LHCN-M2 (cell line): ENCODE results near the gene CNGA3. TPM values are rescaled to one million over a fixed set of nuclear protein-coding genes. Genes with fewer than 3 reads are reported as not detected.
"Not testable (repeated sequence)": the region's sequence is repeated elsewhere in the genome, so short reads cannot be mapped to it uniquely, and the experiment has no call there.

Source experiments
- DNase-seq: peaks from one replicate; pipeline ENCODE4 v3.0.0-alpha.2; 2012; ENCODE audit warnings: low read depth
- polyA plus RNA-seq: library from polyadenylated mRNA; unstranded; fragments of >200 nt; gene quantifications from one replicate; pipeline ENCODE4 v1.2.1, GENCODE V29; 2012; ENCODE audit warnings: missing spikeins
- total RNA-seq: library from RNA; depleted of rRNA; stranded (reverse); fragments of >200 nt; gene quantifications from 2 replicates; pipeline ENCODE4 v1.2.3, GENCODE V29; 2014; rRNA removed

CNGA3 gene
- total RNA-seq: 0.23 and 0.58 TPM in 2 replicates
- 0.13 TPM for polyA plus RNA-seq

DNA sequence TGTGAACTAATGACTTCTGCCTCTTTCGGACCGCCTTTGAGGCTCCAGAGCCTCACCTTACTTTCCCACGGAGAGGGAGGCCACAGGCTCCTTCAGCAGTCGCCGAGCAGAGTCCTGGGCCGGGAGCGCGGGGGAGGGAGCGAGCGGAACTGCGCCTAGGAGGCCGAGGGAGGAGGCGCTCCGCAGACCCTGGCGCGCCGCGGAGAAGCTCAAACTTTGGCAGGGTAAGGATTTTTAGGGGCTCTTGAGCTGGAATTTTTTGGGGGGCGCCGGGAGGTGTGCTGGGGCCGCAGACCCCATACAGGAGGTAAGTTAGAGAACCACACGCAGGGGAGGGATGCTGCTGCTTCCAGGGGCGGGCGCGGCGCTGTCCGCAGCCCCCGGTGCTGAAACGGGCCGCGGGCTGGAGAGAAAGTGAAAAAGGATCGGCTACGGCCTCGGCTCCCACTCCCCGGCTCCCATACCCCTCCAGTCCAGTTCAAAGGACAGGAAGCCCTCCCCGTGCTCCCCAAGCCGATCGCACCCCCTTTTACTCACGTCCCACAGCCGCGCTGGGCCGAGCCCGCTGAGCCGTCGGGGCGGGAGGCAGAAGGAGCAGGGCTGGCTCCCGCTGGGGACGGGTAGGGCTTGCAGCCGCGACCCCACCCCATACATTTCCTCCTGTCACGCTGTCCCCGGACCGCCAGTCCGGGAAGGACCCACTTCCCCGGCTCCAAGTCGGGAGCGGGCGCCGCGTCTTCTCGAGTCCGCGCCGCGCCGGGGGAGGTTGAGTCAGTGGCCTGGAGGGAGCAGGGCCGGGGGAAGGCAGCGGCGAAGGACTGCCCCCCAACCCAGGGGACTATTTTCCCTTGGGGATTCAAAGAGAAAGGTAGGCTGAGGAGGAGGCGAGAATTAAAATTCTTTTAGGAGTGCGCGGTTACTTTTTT lies at the start of gene CNGA3:
Gene CNGA3 (plus strand): TSS at position 146 of the 926 bp plus-strand sequence. CDS start 23,520 bp downstream, outside the sequence.
- no peak for DNase-seq

DNA sequence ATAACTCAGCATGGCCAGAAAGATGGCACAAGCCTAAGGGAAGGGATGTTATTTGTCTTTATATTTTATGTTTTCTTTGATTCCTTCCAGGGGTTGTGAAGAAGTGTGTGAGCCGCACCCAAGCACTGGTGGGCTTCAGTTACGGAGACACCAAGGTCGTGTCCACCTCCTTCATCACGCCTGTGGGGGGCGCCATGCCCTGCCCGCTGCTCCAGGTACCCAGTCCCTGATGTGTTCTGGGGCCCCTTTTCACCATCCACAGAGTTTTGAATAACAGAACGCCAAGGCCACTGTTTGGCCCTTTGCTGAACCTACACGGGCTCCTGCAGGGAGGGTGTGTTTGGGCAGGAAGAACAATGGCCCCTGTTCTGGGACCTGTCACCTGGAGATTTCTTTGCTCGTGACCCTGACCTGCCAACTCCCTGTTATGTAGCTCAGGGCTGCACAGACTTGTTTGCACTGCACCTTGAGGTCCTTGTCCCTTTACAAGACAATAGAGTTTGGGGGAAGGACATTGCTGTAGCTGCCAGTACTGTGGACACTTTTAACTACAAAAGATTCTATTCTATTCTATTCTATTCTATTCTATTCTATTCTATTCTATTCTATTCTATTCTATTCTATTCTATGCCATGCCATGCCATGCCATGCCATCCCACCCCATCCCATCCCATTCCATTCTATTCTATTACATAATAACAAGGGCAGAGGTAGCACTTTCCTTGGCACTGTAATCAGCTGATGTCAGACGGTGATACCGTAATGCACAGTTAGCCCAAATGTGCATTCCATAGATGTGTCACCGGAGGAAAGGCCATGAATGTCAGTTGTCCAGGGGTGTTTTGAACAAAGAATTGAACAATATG lies 48.2 kb upstream of the CNGA3 start:
- DNase-seq: no peak

DNA sequence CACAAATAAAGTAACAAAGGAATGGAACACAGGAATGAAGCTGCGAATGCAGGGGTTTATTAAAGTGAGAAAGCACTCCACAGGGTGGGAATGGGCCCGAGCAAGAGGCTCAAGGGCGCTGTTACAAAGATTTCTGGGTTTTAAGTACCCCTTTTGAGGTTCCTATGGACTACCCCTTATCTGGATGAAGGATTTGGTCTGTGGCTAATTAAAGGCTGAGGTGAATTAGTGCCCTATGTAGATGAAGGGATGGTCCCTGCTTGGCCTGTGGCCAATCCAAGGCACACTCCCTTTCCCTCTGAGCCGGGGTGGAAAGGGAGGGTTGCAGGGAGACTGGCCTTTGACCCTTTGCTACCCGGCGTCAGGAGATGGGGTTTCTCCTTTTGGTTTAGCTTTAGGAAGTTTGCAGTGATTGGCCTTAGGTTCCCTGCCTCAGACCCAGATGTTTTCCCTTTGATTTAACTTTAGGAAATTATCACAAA lies 47.5 kb upstream of the CNGA3 start:
- no peak for DNase-seq

DNA sequence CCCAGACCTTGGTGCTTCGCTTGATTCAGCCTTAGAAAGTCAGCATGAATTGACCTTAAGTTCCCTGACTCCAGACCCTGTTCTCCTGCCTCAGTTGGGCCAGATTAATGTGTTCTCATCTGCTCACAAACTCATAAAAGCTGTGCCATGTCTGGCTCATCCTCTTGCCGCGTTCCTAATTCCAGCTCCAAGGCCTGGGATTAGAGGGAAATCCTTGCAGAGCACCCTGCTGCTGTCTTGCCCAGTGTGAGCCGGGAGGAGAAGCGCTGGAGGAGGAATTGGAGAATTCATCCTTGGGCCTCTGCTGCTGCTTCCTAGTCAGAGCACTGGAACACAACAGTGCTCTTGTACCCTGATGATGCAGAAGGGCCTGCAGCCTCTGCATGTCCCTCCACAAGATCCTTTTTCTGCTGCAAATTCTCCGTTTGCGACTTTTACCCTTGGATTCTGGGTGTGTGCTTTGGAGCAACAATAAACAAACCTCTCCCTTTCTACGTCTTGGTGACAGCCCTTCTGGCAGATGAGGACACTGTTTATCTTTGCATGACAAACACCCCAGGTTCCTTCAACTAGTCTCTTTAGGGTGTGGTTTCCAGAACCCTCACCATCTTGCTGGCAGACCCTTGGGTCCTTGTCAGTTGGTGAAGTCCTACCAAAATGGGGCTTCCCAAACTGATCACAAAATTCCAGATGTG lies 46.9 kb upstream of the CNGA3 start:
- DNase-seq: no peak

DNA sequence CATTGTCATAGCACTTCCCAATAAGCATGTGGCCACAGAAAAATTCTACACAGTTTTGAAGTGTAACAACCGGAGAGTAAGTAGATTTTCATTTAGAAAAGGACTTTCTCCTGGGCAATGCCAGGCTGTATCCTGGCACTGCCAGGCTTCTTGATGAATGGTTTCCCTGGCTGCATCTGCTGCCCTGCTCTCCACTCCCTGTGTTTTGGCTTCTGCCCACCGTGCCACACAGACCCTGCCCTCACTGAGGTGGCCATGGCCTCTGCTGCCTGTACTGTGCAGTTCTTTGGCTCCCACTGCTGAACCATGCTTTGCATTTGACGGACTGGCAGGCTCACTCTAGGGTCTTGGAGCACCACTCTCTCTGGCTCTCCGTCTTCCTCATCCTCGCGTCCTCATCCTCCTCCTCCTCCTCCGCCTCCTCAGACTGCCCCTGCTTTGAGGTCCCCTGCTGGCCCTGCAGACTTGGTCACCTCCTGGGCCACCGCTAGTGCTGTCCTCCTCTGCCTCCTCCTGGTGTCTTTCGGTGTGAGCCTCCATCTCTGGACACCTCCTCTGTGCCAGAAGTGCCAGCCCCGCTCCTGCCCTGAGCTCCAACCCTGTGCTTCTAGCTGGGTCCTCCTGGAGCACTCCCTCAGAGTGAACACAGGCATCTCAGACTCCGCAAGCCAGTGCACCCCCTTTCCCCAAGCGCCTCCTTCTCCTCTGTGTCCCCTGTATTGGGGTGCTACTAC lies 45.9 kb upstream of the CNGA3 start:
- DNase-seq: no peak

DNA sequence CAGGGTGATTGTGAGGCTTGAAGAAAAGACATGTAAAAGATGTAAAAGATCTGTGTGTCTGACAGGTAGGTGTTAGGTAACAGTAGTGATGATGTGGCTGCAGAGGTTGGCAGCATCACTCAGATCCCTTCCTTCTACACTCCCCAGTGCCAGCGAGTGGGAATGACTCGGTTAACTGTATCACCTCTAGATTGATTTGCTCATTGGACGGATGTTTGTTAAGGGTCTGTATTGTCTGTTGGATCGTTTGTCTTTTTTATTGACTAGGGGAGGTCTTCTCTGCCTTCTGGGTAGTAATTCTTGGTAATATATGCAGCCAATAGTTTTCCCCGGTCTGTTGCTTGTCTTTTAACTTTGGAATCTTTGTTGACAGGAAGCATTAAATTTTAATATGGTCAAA lies 44.8 kb upstream of the CNGA3 start:
- DNase-seq: no peak

DNA sequence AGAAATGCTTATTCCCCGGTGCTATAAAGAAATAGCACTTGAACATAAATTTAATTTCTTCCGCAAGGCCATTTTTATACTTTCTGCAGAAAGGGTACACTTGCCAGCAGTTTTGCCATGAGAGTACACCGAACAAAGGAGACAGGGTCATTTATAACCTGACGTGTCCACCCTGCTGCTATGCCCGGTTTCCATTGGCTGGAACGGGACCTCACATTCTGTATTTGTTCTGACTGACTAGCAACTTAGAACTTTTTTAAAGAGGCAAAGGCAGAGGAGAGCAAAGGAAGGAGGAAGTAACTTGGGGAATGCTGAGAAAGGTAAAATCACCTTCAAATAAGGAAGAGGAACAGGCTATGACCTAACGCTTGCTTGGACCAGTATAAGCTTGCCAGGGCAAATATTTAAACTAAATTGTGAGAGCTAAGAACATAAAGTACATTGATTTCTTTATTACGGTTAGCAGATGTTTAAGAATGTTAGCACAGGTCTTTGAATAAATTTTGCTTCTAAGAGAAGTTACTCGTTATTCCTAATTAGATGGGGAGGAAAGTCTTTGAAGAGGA lies 39.0 kb upstream of the CNGA3 start:
- not testable (repeated sequence) for DNase-seq

DNA sequence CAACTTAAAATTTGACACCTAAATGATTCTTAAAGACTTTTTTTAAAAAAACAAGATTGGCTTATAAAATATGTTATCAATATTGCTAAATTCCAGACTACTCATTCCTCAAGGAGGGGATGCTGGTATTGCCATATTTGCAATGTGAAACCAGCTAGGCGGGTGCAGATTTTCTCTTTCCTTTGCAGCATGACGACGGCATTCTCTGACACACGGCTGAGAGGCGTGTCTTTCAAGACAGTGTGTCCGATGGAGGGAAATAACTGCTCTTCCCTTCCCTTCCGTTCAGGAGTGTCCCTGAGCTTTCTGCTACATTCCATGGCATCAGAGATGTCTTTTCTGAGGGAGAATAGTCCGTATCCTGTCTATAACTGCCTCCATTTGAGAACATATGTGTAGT lies 38.2 kb upstream of the CNGA3 start:
- no peak for DNase-seq

DNA sequence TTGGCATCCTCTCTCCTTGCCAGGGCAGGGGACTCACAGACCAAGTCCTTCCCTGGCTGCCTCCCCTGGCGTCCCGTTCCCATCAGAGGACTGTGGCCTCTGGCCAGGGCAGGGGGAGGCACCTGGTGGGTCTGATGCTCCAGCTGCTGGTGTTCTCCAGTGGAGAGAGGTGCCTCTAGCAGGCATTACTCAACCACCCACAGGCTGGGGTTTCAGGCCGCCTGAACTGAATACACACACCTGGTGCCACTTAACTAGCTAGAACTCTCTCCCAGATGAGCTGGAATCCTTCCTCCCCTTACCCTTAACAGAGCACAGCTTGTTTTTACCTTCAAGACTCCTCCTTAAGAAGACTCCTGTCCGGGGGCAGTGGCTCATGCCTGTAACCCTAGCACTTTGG lies 37.7 kb upstream of the CNGA3 start:
- DNase-seq: no peak

DNA sequence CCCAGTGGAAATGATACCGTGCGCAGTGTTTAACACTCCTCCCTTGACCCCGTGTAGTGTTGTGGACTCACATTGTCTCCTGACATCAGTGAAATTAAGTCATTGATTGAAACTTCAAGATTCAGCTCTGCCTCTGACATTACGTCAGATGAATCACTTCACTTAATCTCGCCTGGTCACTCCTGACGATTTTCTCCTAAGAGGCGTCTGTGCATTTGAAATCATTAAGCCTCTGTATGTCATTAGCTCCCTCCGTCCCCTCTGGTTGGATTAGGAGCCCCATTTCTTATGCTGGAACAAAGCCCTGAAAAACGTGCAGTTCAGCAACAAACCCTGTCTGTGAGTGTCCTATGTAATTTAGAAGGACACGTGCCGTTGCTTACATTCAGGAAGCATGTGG lies 36.7 kb upstream of the CNGA3 start:
- no peak for DNase-seq

DNA sequence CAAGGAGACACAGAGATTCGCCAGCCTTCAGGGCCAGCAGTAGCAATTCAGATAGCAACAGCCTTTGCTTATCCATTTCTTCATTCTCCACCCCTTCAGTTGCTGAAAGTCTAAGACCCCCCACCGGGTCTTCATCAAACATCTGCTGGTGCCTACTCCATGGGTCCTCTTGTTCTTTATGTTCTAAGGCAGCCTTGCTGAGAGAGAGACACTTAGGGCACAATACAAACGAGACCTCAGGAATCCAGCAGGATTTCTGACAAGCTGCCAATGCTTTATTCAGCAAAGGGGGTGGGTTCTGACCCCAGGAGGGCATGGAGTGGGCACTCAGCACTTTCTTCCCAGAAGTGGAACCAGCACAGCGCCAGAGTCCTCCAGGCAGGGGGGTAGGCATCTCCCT lies 36.2 kb upstream of the CNGA3 start:
- no peak for DNase-seq

DNA sequence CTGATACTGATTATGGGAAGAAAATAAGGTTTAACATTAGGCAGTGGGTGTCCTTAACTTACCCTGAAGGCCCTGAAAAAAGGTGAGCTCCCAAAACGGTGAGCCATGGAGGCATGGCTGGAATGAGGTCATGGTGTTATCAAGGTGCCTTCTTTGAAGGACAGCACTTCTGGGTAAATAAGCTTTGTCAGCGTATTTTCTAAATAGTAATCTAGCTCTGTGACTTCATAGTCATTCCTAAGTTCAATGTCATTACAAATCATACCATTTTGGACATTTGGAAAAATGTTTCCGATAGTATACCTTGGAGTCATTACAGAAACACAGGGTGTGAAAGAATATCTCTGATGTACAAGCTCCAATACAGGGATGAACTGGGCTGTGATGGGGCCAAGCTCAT lies 35.2 kb upstream of the CNGA3 start:
- no peak for DNase-seq

DNA sequence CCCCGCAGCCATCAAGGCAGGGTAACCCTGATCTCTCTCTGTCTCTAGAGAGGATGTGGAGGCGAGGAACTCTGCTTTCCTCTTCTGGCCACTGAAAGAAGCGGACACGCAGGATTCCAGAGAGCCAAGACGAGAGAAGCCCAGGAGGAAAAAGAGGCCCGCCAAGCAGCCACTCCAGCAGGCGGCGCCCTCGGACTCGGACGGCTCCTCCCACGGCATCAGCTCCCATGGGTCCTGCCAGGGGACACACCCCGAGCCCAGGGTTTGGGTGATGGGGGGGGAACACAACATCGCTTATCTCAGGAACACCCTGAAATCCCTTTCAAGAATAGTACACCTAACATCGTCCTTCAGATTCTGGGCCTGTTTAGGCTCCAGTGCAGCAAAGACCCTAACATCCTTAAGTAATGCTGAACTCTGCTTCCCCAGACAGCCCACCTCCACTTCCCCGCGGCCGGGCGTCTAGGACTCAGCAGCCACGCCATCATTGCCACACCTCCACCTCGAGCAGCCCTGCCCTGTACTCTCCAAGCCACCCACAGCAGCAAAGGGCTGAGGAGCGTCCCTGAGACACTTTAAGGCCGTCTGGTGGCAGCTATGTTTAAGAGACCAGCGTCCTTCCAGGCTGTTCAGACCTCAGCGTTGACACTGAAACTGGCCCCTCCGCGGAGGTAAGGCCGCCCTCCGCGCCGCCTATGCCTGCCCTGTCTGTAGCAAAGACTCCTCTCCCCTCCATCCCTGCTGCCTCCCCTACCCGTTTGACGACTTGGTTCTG lies 34.3 kb upstream of the CNGA3 start:
- DNase-seq: no peak

DNA sequence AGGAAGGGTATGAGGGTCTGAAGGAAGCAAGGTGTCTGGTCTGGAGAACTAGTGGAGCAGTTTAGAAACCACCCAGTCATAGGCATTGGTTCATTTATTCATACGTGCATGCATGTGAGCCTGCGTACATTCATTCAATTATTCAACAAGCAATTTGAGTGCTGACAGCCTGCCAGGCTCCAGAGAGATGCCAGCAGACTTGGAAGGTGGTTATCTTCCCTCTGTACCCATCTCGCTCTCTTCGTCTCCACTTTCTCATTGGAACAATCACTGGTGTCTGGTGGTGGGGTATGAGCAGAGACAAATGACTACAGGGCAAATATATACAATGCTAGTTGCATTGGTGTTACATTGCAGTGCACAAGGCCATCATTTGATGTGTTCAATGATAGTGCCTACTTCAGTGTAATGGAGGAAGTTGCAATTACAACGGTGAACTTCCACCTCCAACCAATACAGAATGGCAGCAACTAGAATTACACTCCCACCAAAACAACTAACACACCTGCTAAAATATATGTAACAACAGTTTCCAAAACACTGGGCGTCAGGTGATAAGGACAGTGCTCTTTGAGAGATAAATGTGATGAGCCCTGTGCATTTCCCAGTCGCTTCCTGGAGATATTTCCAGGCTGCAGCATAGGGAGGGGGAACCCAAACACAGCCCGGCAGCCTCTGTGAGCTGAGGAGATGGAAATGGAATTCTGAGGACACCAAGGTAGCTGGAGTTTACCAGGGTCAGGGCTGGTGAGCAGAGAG lies 32.6 kb upstream of the CNGA3 start:
- DNase-seq: no peak

DNA sequence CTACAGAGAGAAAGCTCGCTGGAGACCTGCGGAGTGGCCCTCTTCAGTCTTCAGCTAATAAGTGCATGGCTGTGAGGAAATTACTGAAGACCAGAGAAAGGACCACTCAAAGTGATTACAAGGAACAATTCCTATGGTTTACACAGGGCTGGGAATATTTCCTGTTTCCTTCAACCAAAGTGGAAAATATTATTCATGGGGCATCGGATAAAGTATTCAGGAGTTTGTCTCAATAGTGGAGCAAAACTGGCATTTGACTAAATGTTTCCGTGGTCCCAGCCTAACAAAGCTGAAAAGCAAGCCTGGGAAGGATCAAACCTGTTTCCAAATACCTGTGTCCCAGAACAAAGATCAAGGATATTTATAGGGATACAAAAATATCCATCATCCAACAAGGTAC lies 32.0 kb upstream of the CNGA3 start:
- DNase-seq: no peak

DNA sequence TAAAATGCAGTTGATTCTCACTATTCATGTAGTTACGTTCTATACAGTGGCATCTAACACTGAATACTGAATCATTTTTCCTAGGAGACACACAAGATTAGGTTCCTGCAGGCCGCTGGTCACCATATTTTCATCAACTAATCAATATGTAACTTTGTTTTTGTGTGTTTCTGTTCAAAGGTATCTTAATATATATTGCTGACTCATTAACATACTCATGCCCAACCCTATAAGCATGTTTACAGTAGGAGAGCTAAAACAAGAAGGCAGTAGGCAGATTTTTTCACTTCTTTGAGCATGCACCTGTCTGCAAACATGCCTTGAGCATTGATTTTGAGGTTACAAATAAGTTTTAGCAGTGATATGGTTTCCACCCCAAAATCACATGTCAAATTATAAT lies 30.3 kb upstream of the CNGA3 start:
- no peak for DNase-seq

DNA sequence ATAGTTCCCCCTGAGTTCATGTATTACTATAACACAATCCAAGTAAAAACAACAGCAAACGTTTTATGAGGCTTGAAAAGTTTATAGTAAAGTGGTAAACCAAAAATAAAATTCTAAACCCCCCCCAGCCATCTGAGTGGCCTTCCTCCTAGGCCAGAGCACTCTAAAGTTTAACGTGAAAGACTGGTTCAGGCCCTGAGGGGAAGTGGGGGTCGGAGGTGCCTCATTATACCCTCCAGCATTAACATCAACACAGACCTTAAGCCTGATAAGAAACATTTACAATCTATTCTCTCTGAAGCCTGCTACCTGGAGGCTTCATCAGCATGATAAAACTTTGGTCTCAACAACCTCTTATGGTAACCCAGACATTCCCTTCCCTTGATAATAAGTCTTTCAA lies 29.0 kb upstream of the CNGA3 start:
- no peak for DNase-seq

DNA sequence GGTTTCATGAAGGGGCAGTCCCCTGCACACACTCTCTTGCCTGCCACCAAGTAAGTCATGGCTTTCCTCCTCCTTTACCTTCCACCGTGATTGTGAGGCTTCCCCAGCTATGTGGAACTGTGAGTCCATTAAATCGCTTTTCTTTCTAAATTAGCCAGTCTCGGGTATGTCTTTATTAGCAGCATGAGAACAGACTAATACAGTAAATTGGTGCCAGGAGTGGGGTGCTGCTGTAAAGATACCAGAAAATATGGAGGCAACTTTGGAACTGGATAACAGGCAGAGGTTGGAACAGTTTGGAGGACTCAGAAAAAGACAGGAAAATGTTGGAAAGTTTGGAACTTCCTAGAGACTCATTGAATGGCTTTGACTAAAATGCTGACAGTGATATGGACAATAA lies 26.1 kb upstream of the CNGA3 start:
- DNase-seq: not testable (repeated sequence)

DNA sequence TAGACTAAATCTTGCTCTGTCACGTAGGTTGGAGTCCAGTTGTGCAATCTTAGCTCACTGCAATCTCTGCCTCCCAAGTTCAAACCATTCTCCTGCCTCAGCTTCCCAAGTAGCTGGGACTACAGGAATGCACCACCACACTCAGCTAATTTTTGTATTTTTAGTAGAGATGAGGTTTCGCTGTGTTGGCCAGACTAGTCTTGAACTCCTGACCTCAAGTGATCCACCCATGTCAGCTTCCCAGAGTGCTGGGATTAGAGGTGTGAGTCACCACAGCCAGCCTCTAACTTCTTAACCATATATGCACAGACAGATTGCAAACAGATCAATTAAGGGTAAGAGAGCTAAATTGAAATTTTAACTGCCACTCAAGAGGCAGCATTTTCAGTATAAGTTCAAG lies 22.1 kb upstream of the CNGA3 start:
- DNase-seq: peak; percentile 77
